HepG2 (cell line): ENCODE measurements around the gene DST.

Experiments
- BRF2 ChIP-seq: sonication (generic); formaldehyde crosslinking; IDR thresholded peaks from 2 replicates; pipeline ENCODE4 v1.8.1; 2022; ENCODE audit warnings: mild to moderate bottlenecking, missing genetic modification reagents
- CTCF ChIP-seq: sonication (generic); formaldehyde crosslinking; IDR thresholded peaks from 2 replicates; pipeline ENCODE4 v1.5.0; 2020; ENCODE audit warnings: mild to moderate bottlenecking, missing genetic modification reagents, moderate library complexity
- MBNL3 ChIP-seq: fragments of 250-450 bp; sonication (Bioruptor Pico); conservative IDR thresholded peaks from 2 replicates; pipeline ENCODE4 v1.8.0; 2022; ENCODE audit warnings: mild to moderate bottlenecking, inconsistent platforms
- NR2F2 ChIP-seq: IDR thresholded peaks from 2 replicates; pipeline ENCODE4 v1.6.1; 2012; ENCODE audit warnings: low read depth, inconsistent platforms, borderline replicate concordance
- PHF21A ChIP-seq: sonication (generic); formaldehyde crosslinking; IDR thresholded peaks from 2 replicates; pipeline ENCODE4 v1.5.0; 2020; ENCODE audit warnings: mild to moderate bottlenecking, missing genetic modification reagents
- PRPF4 ChIP-seq: fragments of 200-400 bp; formaldehyde crosslinking; IDR thresholded peaks from 2 replicates; pipeline ENCODE4 v1.6.1; 2016; ENCODE audit warnings: low read length, low read depth; ENCODE audit not compliant: poor library complexity, severe bottlenecking
- REST ChIP-seq, 2 experiments: IDR thresholded peaks; 2 replicates each; pipeline ENCODE4 v1.6.1; 2011 to 2012; ENCODE audit warnings: low read length in 2 of 2, borderline replicate concordance in 1 of 2, low read depth in 1 of 2, mild to moderate bottlenecking in 1 of 2, moderate library complexity in 1 of 2
- ZBTB33 ChIP-seq: sonication (generic); formaldehyde crosslinking; IDR thresholded peaks from 2 replicates; pipeline ENCODE4 v1.4.0; 2020; ENCODE audit warnings: missing genetic modification reagents
- ZNF724P ChIP-seq: sonication (generic); formaldehyde crosslinking; IDR thresholded peaks from 2 replicates; pipeline ENCODE4 v1.8.0; 2022; ENCODE audit warnings: missing genetic modification reagents, borderline replicate concordance

- TF ChIP-seq PHF21A (CRISPR knock-in tag): no peak
- TF ChIP-seq PRPF4: no peak
- no peak for TF ChIP-seq REST (IDR thresholded peaks at IDR 0.05; ENCODE audit: borderline replicate concordance in 1 of 2, low read depth in 1 of 2, low read length in 2 of 2)
- no peak for TF ChIP-seq MBNL3 (CRISPR knock-in tag)
- TF ChIP-seq CTCF (CRISPR knock-in tag): no peak
- no peak for TF ChIP-seq ZBTB33 (CRISPR knock-in tag)
- no peak for TF ChIP-seq ZNF724P (CRISPR knock-in tag)
- no peak for TF ChIP-seq NR2F2
- TF ChIP-seq BRF2 (CRISPR knock-in tag): no peak
Measured at GRCh38 chr6:56419191-56419590, 223.5 kb downstream of the DST start.
